IMR-90 (cell line): ENCODE data around the gene MBOAT1. TPM values are rescaled to one million over a fixed set of nuclear protein-coding genes. Genes with fewer than 3 reads are reported as not detected.

ENCODE experiments used
- ATAC-seq: fragments of 200-7000 bp; cut with Tn5 transposase; 2 replicates; pipeline ENCODE4 v1.9.1; 2020; ENCODE audit warnings: low read depth, mild to moderate bottlenecking, moderate library complexity
- BruUV-seq: library from RNA; stranded (reverse); fragments of 400-500 nt; replicated peaks from 2 replicates; lab custom pipeline; 2021; lab: Mats Ljungman, UMichigan
- CTCF ChIA-PET: fragments of 300-600 bp; formaldehyde crosslinking; extraction: SDS; loops from one replicate; lab custom pipeline; 2021; ENCODE audit warnings: antibody characterized with exemption; lab: Yijun Ruan, JAX
- POLR2A ChIA-PET: fragments of 300-600 bp; sonication (Branson Sonifier 250); formaldehyde crosslinking; loops from one replicate; lab custom pipeline; 2022; ENCODE audit warnings: antibody characterized with exemption; ENCODE audit not compliant: unreplicated experiment; lab: Charles Lee
- DNase-seq: peaks from one replicate; pipeline ENCODE4 v3.0.0; 2013
- H2AFZ ChIP-seq: replicated peaks from 2 replicates; pipeline ENCODE3; 2013; ENCODE audit warnings: low read length, mild to moderate bottlenecking; ENCODE audit not compliant: poor library complexity
- H2AK5ac ChIP-seq: 2 replicates; pipeline ENCODE4 v1.6.1; 2013; ENCODE audit warnings: low read depth, low read length, inconsistent platforms
- H2AK9ac ChIP-seq: replicated peaks from 2 replicates; pipeline ENCODE3; 2013; ENCODE audit warnings: mild to moderate bottlenecking, low read depth, low read length, moderate library complexity; ENCODE audit not compliant: poor library complexity
- H2BK120ac ChIP-seq: 2 replicates; pipeline ENCODE4 v1.6.1; 2013; ENCODE audit warnings: low read depth, low read length, inconsistent platforms
- H2BK15ac ChIP-seq: 3 replicates; pipeline ENCODE4 v1.6.1; 2013; ENCODE audit warnings: low read depth, low read length, inconsistent platforms
- H2BK20ac ChIP-seq: 2 replicates; pipeline ENCODE4 v1.6.1; 2013; ENCODE audit warnings: low read depth, mild to moderate bottlenecking, inconsistent platforms, low read length, moderate library complexity
- H2BK5ac ChIP-seq: 2 replicates; pipeline ENCODE4 v1.6.1; 2013; ENCODE audit warnings: mild to moderate bottlenecking, low read depth, low read length, inconsistent platforms; ENCODE audit not compliant: poor library complexity, severe bottlenecking
- H3K14ac ChIP-seq: replicated peaks from 2 replicates; pipeline ENCODE4 v1.6.1; 2013; ENCODE audit warnings: low read depth, low read length, inconsistent platforms
- H3K18ac ChIP-seq: 2 replicates; pipeline ENCODE4 v1.6.1; 2013; ENCODE audit warnings: low read depth, low read length, control low read depth
- H3K23ac ChIP-seq: 2 replicates; pipeline ENCODE4 v1.6.1; 2013; ENCODE audit warnings: low read depth, low read length, inconsistent platforms
- H3K27ac ChIP-seq: 2 replicates; pipeline ENCODE4 v1.5.1; 2013; ENCODE audit warnings: mild to moderate bottlenecking, control low read depth, low read length; ENCODE audit not compliant: insufficient read depth
- H3K27me3 ChIP-seq: 2 replicates; pipeline ENCODE4 v1.6.1; 2013; ENCODE audit warnings: low read length; ENCODE audit not compliant: control insufficient read depth, insufficient read depth
- H3K36me3 ChIP-seq: 2 replicates; pipeline ENCODE4 v1.6.1; 2013; ENCODE audit warnings: low read length, mixed read lengths; ENCODE audit not compliant: control insufficient read depth, insufficient read depth
- H3K4ac ChIP-seq: 2 replicates; pipeline ENCODE4 v1.6.1; 2013; ENCODE audit warnings: low read depth, low read length, inconsistent platforms
- H3K4me1 ChIP-seq: 2 replicates; pipeline ENCODE4 v1.6.1; 2013; ENCODE audit warnings: low read length, mixed read lengths; ENCODE audit not compliant: control insufficient read depth, insufficient read depth
- H3K4me2 ChIP-seq: 2 replicates; pipeline ENCODE4 v1.6.1; 2013; ENCODE audit warnings: low read depth, mild to moderate bottlenecking, control low read depth, low read length, moderate library complexity
- H3K4me3 ChIP-seq: 2 replicates; pipeline ENCODE4 v1.5.1; 2013; ENCODE audit warnings: low read depth, mild to moderate bottlenecking, control low read depth, low read length, moderate library complexity; ENCODE audit not compliant: insufficient read depth
- H3K56ac ChIP-seq: 2 replicates; pipeline ENCODE4 v1.6.1; 2013; ENCODE audit warnings: low read length, inconsistent platforms; ENCODE audit not compliant: insufficient read depth; ENCODE audit errors: extremely low read depth
- H3K79me1 ChIP-seq, 2 experiments: 2 replicates each; pipeline ENCODE4 v1.6.1; 2013; ENCODE audit warnings: low read length in 2 of 2, inconsistent platforms in 1 of 2, low read depth in 1 of 2
- H3K9ac ChIP-seq: 2 replicates; pipeline ENCODE4 v1.6.1; 2013; ENCODE audit warnings: low read depth, low read length, control low read depth
- H3K9me1 ChIP-seq: 2 replicates; pipeline ENCODE4 v1.6.1; 2013; ENCODE audit warnings: low read length, inconsistent platforms; ENCODE audit not compliant: insufficient read depth
- H3K9me3 ChIP-seq: 2 replicates; pipeline ENCODE4 v1.6.1; 2013; ENCODE audit warnings: low read length; ENCODE audit not compliant: control insufficient read depth, insufficient read depth
- H4K20me1 ChIP-seq: 2 replicates; pipeline ENCODE4 v1.6.1; 2013; ENCODE audit warnings: low read length, inconsistent platforms; ENCODE audit not compliant: insufficient read depth
- H4K5ac ChIP-seq: 2 replicates; pipeline ENCODE4 v1.6.1; 2013; ENCODE audit warnings: mild to moderate bottlenecking, low read depth, low read length, control low read depth
- H4K8ac ChIP-seq, 2 experiments: 2 replicates each; pipeline ENCODE4 v1.6.1; 2013; ENCODE audit warnings: low read depth in 2 of 2, low read length in 2 of 2, control low read depth in 1 of 2, inconsistent platforms in 1 of 2
- H4K91ac ChIP-seq: 2 replicates; pipeline ENCODE4 v1.6.1; 2013; ENCODE audit warnings: low read depth, low read length, inconsistent platforms; ENCODE audit not compliant: insufficient read depth
- BHLHE40 ChIP-seq: fragments of 150-350 bp; IDR thresholded peaks from 2 replicates; pipeline ENCODE4 v1.6.1; 2016; ENCODE audit warnings: mild to moderate bottlenecking, low read depth, low read length
- CEBPB ChIP-seq: IDR thresholded peaks from 2 replicates; pipeline ENCODE4 v1.6.1; 2012; ENCODE audit warnings: low read depth, low read length, improper control_type of control experiment
- CHD1 ChIP-seq: IDR thresholded peaks from 2 replicates; pipeline ENCODE4 v1.6.1; 2012; ENCODE audit warnings: low read depth, low read length, improper control_type of control experiment
- CTCF ChIP-seq: conservative IDR thresholded peaks from 2 replicates; pipeline ENCODE4 v1.5.1; 2012; ENCODE audit warnings: mild to moderate bottlenecking, low read depth, low read length, improper control_type of control experiment
- ELK1 ChIP-seq: fragments of 150-350 bp; IDR thresholded peaks from 2 replicates; pipeline ENCODE4 v1.6.1; 2016; ENCODE audit warnings: low read depth, mild to moderate bottlenecking, low read length, moderate library complexity, borderline replicate concordance
- FOS ChIP-seq: fragments of 150-350 bp; IDR thresholded peaks from 2 replicates; pipeline ENCODE4 v1.6.1; 2016; ENCODE audit warnings: low read depth, low read length
- MAFK ChIP-seq: IDR thresholded peaks from 2 replicates; pipeline ENCODE4 v1.6.1; 2012; ENCODE audit warnings: low read depth, low read length, improper control_type of control experiment
- MAZ ChIP-seq: IDR thresholded peaks from 2 replicates; pipeline ENCODE4 v1.6.1; 2012; ENCODE audit warnings: low read depth, mild to moderate bottlenecking, low read length, improper control_type of control experiment, moderate library complexity, borderline replicate concordance
- MXI1 ChIP-seq: IDR thresholded peaks from 2 replicates; pipeline ENCODE4 v1.6.1; 2012; ENCODE audit warnings: low read depth, mild to moderate bottlenecking, low read length, moderate library complexity, borderline replicate concordance
- NFE2L2 ChIP-seq: fragments of 150-350 bp; IDR thresholded peaks from 2 replicates; pipeline ENCODE4 v1.6.1; 2016; ENCODE audit warnings: low read depth, mild to moderate bottlenecking, low read length
- POLR2A ChIP-seq: IDR thresholded peaks from 2 replicates; pipeline ENCODE4 v1.6.1; 2012; ENCODE audit warnings: mild to moderate bottlenecking, low read depth, low read length
- RAD21 ChIP-seq: IDR thresholded peaks from 2 replicates; pipeline ENCODE4 v1.6.1; 2012; ENCODE audit warnings: low read length, improper control_type of control experiment
- RCOR1 ChIP-seq: IDR thresholded peaks from 2 replicates; pipeline ENCODE4 v1.6.1; 2012; ENCODE audit warnings: mild to moderate bottlenecking, low read length, improper control_type of control experiment; ENCODE audit not compliant: insufficient replicate concordance
- RFX5 ChIP-seq: IDR thresholded peaks from 2 replicates; pipeline ENCODE4 v1.8.0; 2012; ENCODE audit warnings: low read depth, mild to moderate bottlenecking, low read length, moderate library complexity
- SMC3 ChIP-seq: fragments of 150-350 bp; IDR thresholded peaks from 2 replicates; pipeline ENCODE4 v1.6.1; 2016; ENCODE audit warnings: low read depth, mild to moderate bottlenecking, antibody characterized with exemption, low read length, moderate library complexity
- USF2 ChIP-seq: fragments of 150-350 bp; IDR thresholded peaks from 2 replicates; pipeline ENCODE4 v1.6.1; 2017; ENCODE audit warnings: mild to moderate bottlenecking, antibody characterized with exemption, low read length, low read depth
- WGBS, 2 experiments: methylation state at CpG; one replicate each; pipeline versions ENCODE4 v1.1.5 to v1.1.7; 2013; ENCODE audit warnings: missing lambda C conversion rate in 2 of 2; ENCODE audit not compliant: insufficient read length in 1 of 2; ENCODE audit errors: extremely low coverage in 2 of 2; 5-methylcytosine and 5-hydroxymethylcytosine counted together
- dilution Hi-C: fragments of 300-500 bp; cut with HindIII; formaldehyde crosslinking; loops from one replicate; pipeline ENCODE4 v1.14.3; 2018; ENCODE audit warnings: low sequenced_read_pairs; ENCODE audit not compliant: unreplicated experiment
- in situ Hi-C: fragments of 300-500 bp; cut with MboI; formaldehyde crosslinking; loops from 3 replicates; pipeline ENCODE4 v1.14.3; 2019; ENCODE audit warnings: low sequenced_read_pairs, inconsistent platforms, mixed read lengths
- intact Hi-C: fragments of 100-400 bp; cut with micrococcal nuclease; formaldehyde crosslinking; loops from 2 replicates; pipeline ENCODE4 v1.10.0; 2022
- polyA plus RNA-seq, 3 experiments: library from polyadenylated mRNA; depleted of rRNA; stranded (reverse); fragments of >200 nt; gene quantifications; 2 replicates each; pipeline ENCODE4 v1.2.3, GENCODE V29; 2012; ENCODE audit warnings: low replicate concordance in 1 of 3
- total RNA-seq: library from RNA; depleted of rRNA; stranded (reverse); fragments of >200 nt; gene quantifications from 2 replicates; pipeline ENCODE4 v1.2.3, GENCODE V29; 2012

MBOAT1 gene
- total and polyA plus RNA-seq, 2 of the 4 experiments (the other 2 are of a cell fraction): 1.6 to 4.7 TPM

- H2AK5ac ChIP-seq: no peak overlapping the region
- no peak overlapping the region for H4K8ac ChIP-seq
- H2BK5ac ChIP-seq: no peak overlapping the region
- no peak overlapping the region for H3K4ac ChIP-seq
- H2BK120ac ChIP-seq: no peak overlapping the region
- no peak overlapping the region for H4K91ac ChIP-seq
- H3K18ac ChIP-seq: no peak overlapping the region
- no peak overlapping the region for H3K4me3 ChIP-seq
- no TSS peak for BruUV-seq
- H3K14ac ChIP-seq: no peak overlapping the region
- ChIA-PET CTCF (no interaction called here), POLR2A (no interaction called here)
- in situ Hi-C loops (no loop called here), dilution Hi-C loops (no loop called here), intact Hi-C loops (no loop called here)
- H3K27ac ChIP-seq: no peak overlapping the region
- DNase-seq (no peak), ATAC-seq (no peak)
- no peak for TF ChIP-seq CTCF
- no peak for TF ChIP-seq CEBPB
- no peak for TF ChIP-seq BHLHE40
- TF ChIP-seq CHD1: no peak
- TF ChIP-seq RCOR1: no peak
- TF ChIP-seq MAZ: no peak
- no peak for TF ChIP-seq POLR2A
- no peak for TF ChIP-seq USF2
- no peak for TF ChIP-seq ELK1
- no peak for TF ChIP-seq RFX5
- TF ChIP-seq MAFK: no peak
- no peak for TF ChIP-seq SMC3
- no peak for TF ChIP-seq RAD21
- no peak for TF ChIP-seq NFE2L2
- TF ChIP-seq MXI1: no peak
- no peak for TF ChIP-seq FOS
- no peaks in the 10 kb centered on the region for H3K9me1 ChIP-seq
- no peaks in the 10 kb centered on the region for H3K9me3 ChIP-seq
- H2BK15ac ChIP-seq: no peak overlapping the region
- H2AK9ac ChIP-seq: no peak overlapping the region
- H3K4me1 ChIP-seq: no peaks in the 10 kb centered on the region
- no peak overlapping the region for H3K56ac ChIP-seq
- H3K23ac ChIP-seq: no peak overlapping the region
- no peak overlapping the region for H2AFZ ChIP-seq
- no peaks in the 10 kb centered on the region for H3K27me3 ChIP-seq
- no peak overlapping the region for H2BK20ac ChIP-seq
- no peaks in the 10 kb centered on the region for H4K20me1 ChIP-seq
- no peaks in the 10 kb centered on the region for H3K36me3 ChIP-seq
- H4K5ac ChIP-seq: no peak overlapping the region
- WGBS, 2 experiments: 100% methylated on average over 4 of the region's 6 CpGs; no CpG with 5 or more reads in 1 of the 2 experiments
- H3K9ac ChIP-seq: no peak overlapping the region
- no peak overlapping the region for H3K4me2 ChIP-seq
- H3K79me1 ChIP-seq: no peaks in the 10 kb centered on the region
Measured at GRCh38 chr6:20096536-20096935, 115.7 kb downstream of the MBOAT1 start.
